ENCODE results near the gene SLC26A8.

GRCh38 chr6:36019167-36019566 lies 5.3 kb downstream of the SLC26A8 start:
- TF ChIP-seq POLR2A (IDR thresholded peaks at IDR 0.05; ENCODE audit: low read depth): no peak
- TF ChIP-seq EP300 (IDR thresholded peaks at IDR 0.05): no peak
- TF ChIP-seq CTCF (IDR thresholded peaks at IDR 0.05): no peak

Data from esophagus muscularis mucosa (tissue), 4 donors.